HepG2 (cell line): ENCODE measurements around the gene RNASE13. TPM values are rescaled to one million over a fixed set of nuclear protein-coding genes. Genes with fewer than 3 reads are reported as not detected.
A peak's percentile ranks its signal among the peaks of the same experiment; 100 is the strongest.

Experiments used
- AKAP8 ChIP-seq: sonication (generic); formaldehyde crosslinking; IDR thresholded peaks from 2 replicates; pipeline ENCODE4 v1.5.1; 2020; ENCODE audit warnings: mild to moderate bottlenecking, missing genetic modification reagents
- ATF7-NPFF ChIP-seq: sonication (generic); formaldehyde crosslinking; IDR thresholded peaks from 2 replicates; pipeline ENCODE4 v1.8.1; 2023; ENCODE audit warnings: mild to moderate bottlenecking, low read depth, missing genetic modification reagents, moderate library complexity
- HCFC1 ChIP-seq: fragments of 150-350 bp; IDR thresholded peaks from 2 replicates; pipeline ENCODE4 v1.6.1; 2014; ENCODE audit warnings: low read depth, low read length
- HOXA7 ChIP-seq: sonication (generic); formaldehyde crosslinking; IDR thresholded peaks from 2 replicates; pipeline ENCODE4 v1.8.1; 2022; ENCODE audit warnings: mild to moderate bottlenecking, missing genetic modification reagents, moderate library complexity
- HOXA9 ChIP-seq: sonication (generic); formaldehyde crosslinking; IDR thresholded peaks from 2 replicates; pipeline ENCODE4 v1.8.1; 2022; ENCODE audit warnings: missing genetic modification reagents, mild to moderate bottlenecking, moderate library complexity, borderline replicate concordance
- IKZF4 ChIP-seq: sonication (generic); formaldehyde crosslinking; IDR thresholded peaks from 2 replicates; pipeline ENCODE4 v1.5.1; 2020; ENCODE audit warnings: borderline replicate concordance, mild to moderate bottlenecking, low read depth, missing genetic modification reagents; ENCODE audit errors: not compliant biosample characterization
- KLF15 ChIP-seq: sonication (generic); formaldehyde crosslinking; IDR thresholded peaks from 2 replicates; pipeline ENCODE4 v1.8.1; 2023; ENCODE audit warnings: borderline replicate concordance, mild to moderate bottlenecking, inconsistent platforms, missing genetic modification reagents, mixed read lengths
- KMT2B ChIP-seq: IDR thresholded peaks from 2 replicates; pipeline ENCODE4 v1.6.1; 2016; ENCODE audit warnings: missing genetic modification reagents, missing compliant biosample characterization
- MBNL3 ChIP-seq: fragments of 250-450 bp; sonication (Bioruptor Pico); conservative IDR thresholded peaks from 2 replicates; pipeline ENCODE4 v1.8.0; 2022; ENCODE audit warnings: mild to moderate bottlenecking, inconsistent platforms
- SP4 ChIP-seq: sonication (generic); formaldehyde crosslinking; IDR thresholded peaks from 2 replicates; pipeline ENCODE4 v1.8.1; 2023; ENCODE audit warnings: mild to moderate bottlenecking, missing genetic modification reagents
- U2AF2 ChIP-seq: fragments of 200-400 bp; formaldehyde crosslinking; IDR thresholded peaks from 2 replicates; pipeline ENCODE4 v1.6.1; 2017; ENCODE audit warnings: low read depth, mild to moderate bottlenecking, low read length
- ZC3H4 ChIP-seq: sonication (generic); formaldehyde crosslinking; IDR thresholded peaks from 2 replicates; pipeline ENCODE4 v1.4.0; 2020; ENCODE audit warnings: missing genetic modification reagents, borderline replicate concordance
- ZNF367 ChIP-seq: sonication (generic); formaldehyde crosslinking; IDR thresholded peaks from 2 replicates; pipeline ENCODE4 v1.4.0; 2020; ENCODE audit warnings: missing genetic modification reagents, borderline replicate concordance
- ZNF7 ChIP-seq: IDR thresholded peaks from 2 replicates; pipeline ENCODE4 v1.6.1; 2016; ENCODE audit warnings: missing biosample characterization, missing genetic modification reagents
- ZNF749 ChIP-seq: sonication (generic); formaldehyde crosslinking; IDR thresholded peaks from 2 replicates; pipeline ENCODE4 v1.8.0; 2022; ENCODE audit warnings: mild to moderate bottlenecking, missing genetic modification reagents, moderate library complexity, borderline replicate concordance
- ZNF83 ChIP-seq: sonication (generic); formaldehyde crosslinking; IDR thresholded peaks from 2 replicates; pipeline ENCODE4 v1.4.0; 2020; ENCODE audit warnings: missing genetic modification reagents, mild to moderate bottlenecking, borderline replicate concordance
- polyA plus RNA-seq, 8 experiments: library from polyadenylated mRNA; depleted of rRNA in 3 of 8; stranded (reverse) in 7 of 8; unstranded in 1 of 8; fragments of >200 nt; fragmentation: Illumina TruSeq in 4 of 8; extraction: Trizol in 4 of 8; gene quantifications; 2 replicates each; pipeline versions ENCODE4 v1.2.1 to v1.2.3, GENCODE V29; 2011 to 2016; ENCODE audit warnings: low read depth in 4 of 8, missing spikeins in 1 of 8, mixed read lengths in 1 of 8; ENCODE audit not compliant: insufficient read depth in 1 of 8
- total RNA-seq, 5 experiments: library from RNA; depleted of rRNA; stranded (reverse); fragments of >200 nt; fragmentation: Illumina TruSeq; extraction: Trizol; gene quantifications; 2 replicates each; pipeline ENCODE4 v1.2.3, GENCODE V29; 2016; ENCODE audit warnings: low read depth in 1 of 5
- TF ChIP-seq, protein P1 (sequence below): sonication (generic); formaldehyde crosslinking; IDR thresholded peaks from 2 replicates; pipeline ENCODE4 v1.4.0; 2020; ENCODE audit warnings: missing genetic modification reagents, borderline replicate concordance
- TF ChIP-seq, protein P2 (sequence below): IDR thresholded peaks from 2 replicates; pipeline ENCODE4 v1.6.1; 2016
- TF ChIP-seq, protein P3 (sequence below): sonication (generic); formaldehyde crosslinking; IDR thresholded peaks from 2 replicates; pipeline ENCODE4 v1.5.1; 2020; ENCODE audit warnings: mild to moderate bottlenecking, missing genetic modification reagents, moderate library complexity

The RNASE13 gene
- total and polyA plus RNA-seq, 2 of the 13 experiments (the other 11 are each of a cell fraction or from before 2014, with no cell fraction given), result 1.0 TPM; not detected in 1

DNA sequence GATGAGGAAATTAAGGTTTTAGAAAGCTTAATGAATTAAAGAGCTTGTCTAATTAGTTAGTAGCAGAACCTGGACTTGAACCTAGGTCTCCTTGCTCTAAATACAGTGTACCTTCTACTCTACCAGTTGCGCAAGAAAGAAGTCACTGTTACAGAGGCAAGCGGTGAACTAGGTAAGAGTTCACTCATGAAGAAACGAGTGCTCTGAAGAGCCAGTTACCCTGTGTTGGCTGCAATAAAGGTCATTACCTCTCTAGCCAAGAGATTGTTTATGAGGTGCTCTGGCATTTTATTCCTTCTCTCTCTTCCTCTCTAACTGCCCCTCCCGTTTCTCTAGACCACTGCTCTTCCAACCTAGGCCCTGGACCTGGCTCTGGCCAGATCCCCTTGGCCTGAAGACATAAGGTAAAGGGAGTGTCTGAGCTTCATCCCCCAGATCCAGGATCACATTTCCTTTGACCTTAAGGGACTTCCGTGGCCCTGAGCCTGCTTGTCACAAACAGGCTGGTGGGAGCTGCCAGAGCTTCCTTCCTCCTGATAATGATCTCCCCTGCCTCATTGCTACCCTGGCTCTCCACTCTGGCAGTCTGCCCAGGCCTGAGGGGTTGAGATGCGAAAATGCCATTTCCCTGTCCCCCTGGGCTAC is 9.5 kb upstream of the RNASE13 start (continued):
- TF ChIP-seq, protein P1, sequence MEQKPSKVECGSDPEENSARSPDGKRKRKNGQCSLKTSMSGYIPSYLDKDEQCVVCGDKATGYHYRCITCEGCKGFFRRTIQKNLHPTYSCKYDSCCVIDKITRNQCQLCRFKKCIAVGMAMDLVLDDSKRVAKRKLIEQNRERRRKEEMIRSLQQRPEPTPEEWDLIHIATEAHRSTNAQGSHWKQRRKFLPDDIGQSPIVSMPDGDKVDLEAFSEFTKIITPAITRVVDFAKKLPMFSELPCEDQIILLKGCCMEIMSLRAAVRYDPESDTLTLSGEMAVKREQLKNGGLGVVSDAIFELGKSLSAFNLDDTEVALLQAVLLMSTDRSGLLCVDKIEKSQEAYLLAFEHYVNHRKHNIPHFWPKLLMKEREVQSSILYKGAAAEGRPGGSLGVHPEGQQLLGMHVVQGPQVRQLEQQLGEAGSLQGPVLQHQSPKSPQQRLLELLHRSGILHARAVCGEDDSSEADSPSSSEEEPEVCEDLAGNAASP (CRISPR knock-in tag), result peak; percentile 19; the same call in 1 of the 2 replicates
- TF ChIP-seq ZNF7 (CRISPR knock-in tag) (no peak), MBNL3 (CRISPR knock-in tag) (no peak), HOXA9 (CRISPR knock-in tag) (no peak), ZNF83 (CRISPR knock-in tag) (no peak), HOXA7 (CRISPR knock-in tag) (no peak), IKZF4 (no peak), ZNF749 (CRISPR knock-in tag) (no peak), ZC3H4 (CRISPR knock-in tag) (no peak), KLF15 (CRISPR knock-in tag) (no peak), U2AF2 (no peak), ATF7-NPFF (no peak), KMT2B (CRISPR knock-in tag) (no peak), HCFC1 (no peak), AKAP8 (CRISPR knock-in tag) (peak; percentile 76; the same call in 1 of the 2 replicates), SP4 (no peak), ZNF367 (CRISPR knock-in tag) (no peak)
- TF ChIP-seq, protein P2, sequence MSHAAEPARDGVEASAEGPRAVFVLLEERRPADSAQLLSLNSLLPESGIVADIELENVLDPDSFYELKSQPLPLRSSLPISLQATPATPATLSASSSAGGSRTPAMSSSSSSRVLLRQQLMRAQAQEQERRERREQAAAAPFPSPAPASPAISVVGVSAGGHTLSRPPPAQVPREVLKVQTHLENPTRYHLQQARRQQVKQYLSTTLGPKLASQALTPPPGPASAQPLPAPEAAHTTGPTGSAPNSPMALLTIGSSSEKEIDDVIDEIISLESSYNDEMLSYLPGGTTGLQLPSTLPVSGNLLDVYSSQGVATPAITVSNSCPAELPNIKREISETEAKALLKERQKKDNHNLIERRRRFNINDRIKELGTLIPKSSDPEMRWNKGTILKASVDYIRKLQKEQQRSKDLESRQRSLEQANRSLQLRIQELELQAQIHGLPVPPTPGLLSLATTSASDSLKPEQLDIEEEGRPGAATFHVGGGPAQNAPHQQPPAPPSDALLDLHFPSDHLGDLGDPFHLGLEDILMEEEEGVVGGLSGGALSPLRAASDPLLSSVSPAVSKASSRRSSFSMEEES (CRISPR knock-in tag), result no peak; the same call in 1 of the 2 replicates
- TF ChIP-seq, protein P3, sequence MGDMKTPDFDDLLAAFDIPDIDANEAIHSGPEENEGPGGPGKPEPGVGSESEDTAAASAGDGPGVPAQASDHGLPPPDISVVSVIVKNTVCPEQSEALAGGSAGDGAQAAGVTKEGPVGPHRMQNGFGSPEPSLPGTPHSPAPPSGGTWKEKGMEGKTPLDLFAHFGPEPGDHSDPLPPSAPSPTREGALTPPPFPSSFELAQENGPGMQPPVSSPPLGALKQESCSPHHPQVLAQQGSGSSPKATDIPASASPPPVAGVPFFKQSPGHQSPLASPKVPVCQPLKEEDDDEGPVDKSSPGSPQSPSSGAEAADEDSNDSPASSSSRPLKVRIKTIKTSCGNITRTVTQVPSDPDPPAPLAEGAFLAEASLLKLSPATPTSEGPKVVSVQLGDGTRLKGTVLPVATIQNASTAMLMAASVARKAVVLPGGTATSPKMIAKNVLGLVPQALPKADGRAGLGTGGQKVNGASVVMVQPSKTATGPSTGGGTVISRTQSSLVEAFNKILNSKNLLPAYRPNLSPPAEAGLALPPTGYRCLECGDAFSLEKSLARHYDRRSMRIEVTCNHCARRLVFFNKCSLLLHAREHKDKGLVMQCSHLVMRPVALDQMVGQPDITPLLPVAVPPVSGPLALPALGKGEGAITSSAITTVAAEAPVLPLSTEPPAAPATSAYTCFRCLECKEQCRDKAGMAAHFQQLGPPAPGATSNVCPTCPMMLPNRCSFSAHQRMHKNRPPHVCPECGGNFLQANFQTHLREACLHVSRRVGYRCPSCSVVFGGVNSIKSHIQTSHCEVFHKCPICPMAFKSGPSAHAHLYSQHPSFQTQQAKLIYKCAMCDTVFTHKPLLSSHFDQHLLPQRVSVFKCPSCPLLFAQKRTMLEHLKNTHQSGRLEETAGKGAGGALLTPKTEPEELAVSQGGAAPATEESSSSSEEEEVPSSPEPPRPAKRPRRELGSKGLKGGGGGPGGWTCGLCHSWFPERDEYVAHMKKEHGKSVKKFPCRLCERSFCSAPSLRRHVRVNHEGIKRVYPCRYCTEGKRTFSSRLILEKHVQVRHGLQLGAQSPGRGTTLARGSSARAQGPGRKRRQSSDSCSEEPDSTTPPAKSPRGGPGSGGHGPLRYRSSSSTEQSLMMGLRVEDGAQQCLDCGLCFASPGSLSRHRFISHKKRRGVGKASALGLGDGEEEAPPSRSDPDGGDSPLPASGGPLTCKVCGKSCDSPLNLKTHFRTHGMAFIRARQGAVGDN, result peak; percentile 70
